Dendritic cell treated with granulocyte-macrophage colony-stimulating factor and Interleukin-4, amounts not matched to agents 40 ng/mL and 50 ng/mL, for 4 days (primary cell): ENCODE results near the gene NANS.
A peak's percentile ranks its signal among the peaks of the same experiment; 100 is the strongest.

ENCODE experiments used
- H3K27ac Mint-ChIP-seq: one replicate; pipeline ENCODE4 v1.8.0; 2022; ENCODE audit warnings: mild to moderate bottlenecking, mixed read lengths
- H3K27me3 Mint-ChIP-seq: one replicate; pipeline ENCODE4 v1.8.0; 2022; ENCODE audit warnings: mild to moderate bottlenecking, mixed read lengths
- H3K36me3 Mint-ChIP-seq: one replicate; pipeline ENCODE4 v1.8.0; 2022; ENCODE audit warnings: low read depth, mixed read lengths
- H3K4me1 Mint-ChIP-seq: one replicate; pipeline ENCODE4 v1.8.0; 2022; ENCODE audit warnings: low read depth, mixed read lengths
- H3K4me3 Mint-ChIP-seq: one replicate; pipeline ENCODE4 v1.8.0; 2022; ENCODE audit warnings: mild to moderate bottlenecking, moderate library complexity, mixed read lengths
- H3K9me3 Mint-ChIP-seq: one replicate; pipeline ENCODE4 v1.8.0; 2022; ENCODE audit warnings: mixed read lengths
- intact Hi-C: fragments of 100-400 bp; cut with micrococcal nuclease; formaldehyde crosslinking; loops from one replicate; pipeline ENCODE4 v1.15.0; 2022

Gene NANS

DNA sequence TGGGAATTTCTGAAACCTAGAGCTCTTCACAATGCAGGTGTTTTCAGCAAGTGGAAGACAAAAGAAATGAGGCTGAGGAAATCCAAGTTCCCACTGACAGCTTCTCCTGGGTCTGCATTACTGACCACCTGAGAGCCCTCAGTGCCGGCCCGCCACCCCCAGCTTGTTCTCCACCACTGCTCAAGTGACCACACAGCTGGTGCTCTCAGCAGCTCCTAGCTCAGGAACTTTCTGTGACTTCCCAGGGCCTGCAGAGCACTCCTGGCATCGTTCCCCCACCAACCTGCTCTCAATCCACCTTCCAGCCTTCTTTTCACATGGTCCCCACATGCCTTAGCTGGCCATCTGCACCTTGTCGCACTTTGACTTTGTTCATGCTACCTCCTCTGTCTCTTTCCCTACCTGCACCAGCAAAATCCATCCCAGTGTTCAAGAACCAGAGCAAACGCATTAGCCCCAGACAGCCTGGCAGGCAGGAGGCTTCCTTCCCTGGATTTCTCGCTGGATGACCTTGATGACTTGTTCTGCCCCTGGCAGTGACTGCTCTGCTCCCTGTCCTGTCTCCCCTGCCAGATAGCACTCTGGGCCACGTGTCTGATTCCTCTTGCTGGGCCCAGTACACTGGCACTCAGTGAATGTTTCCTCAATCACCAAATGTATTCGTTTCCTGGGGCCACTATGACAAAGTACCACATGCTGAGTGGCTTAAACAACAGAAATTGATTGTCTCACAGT lies 35.1 kb upstream of the NANS start:
- intact Hi-C loops: no loop called here
- no peaks in the 10 kb centered on the region for H3K9me3 Mint-ChIP-seq
- peaks cover 70% of the 10 kb centered on the region for H3K36me3 Mint-ChIP-seq
- H3K27ac Mint-ChIP-seq: no peak overlapping the region
- peaks cover 4% of the 10 kb centered on the region for H3K4me1 Mint-ChIP-seq
- H3K4me3 Mint-ChIP-seq: no peak overlapping the region
- no peaks in the 10 kb centered on the region for H3K27me3 Mint-ChIP-seq

- intact Hi-C loops: no loop called here
- H3K36me3 Mint-ChIP-seq: peaks cover 64% of the 10 kb centered on the region
- H3K9me3 Mint-ChIP-seq: no peaks in the 10 kb centered on the region
- no peak overlapping the region for H3K4me3 Mint-ChIP-seq
- H3K27ac Mint-ChIP-seq: no peak overlapping the region
- no peaks in the 10 kb centered on the region for H3K27me3 Mint-ChIP-seq
- peaks cover 4% of the 10 kb centered on the region for H3K4me1 Mint-ChIP-seq
These were observed 34.1 kb upstream of the NANS start for GRCh38 chr9:98022447-98022846.

GRCh38 chr9:98024702-98025101 lies 31.8 kb upstream of the NANS start:
- Mint-ChIP-seq H3K4me3 (no peak overlapping the region), H3K36me3 (peaks cover 41% of the 10 kb centered on the region), H3K27me3 (no peaks in the 10 kb centered on the region), H3K27ac (no peak overlapping the region), H3K9me3 (no peaks in the 10 kb centered on the region), H3K4me1 (peaks cover 4% of the 10 kb centered on the region)
- intact Hi-C loops: no loop called here

- Mint-ChIP-seq H3K4me1 (peaks cover 19% of the 10 kb centered on the region), H3K36me3 (peaks cover 7% of the 10 kb centered on the region), H3K4me3 (no peak overlapping the region), H3K27ac (no peak overlapping the region), H3K9me3 (no peaks in the 10 kb centered on the region), H3K27me3 (peaks cover 2% of the 10 kb centered on the region)
- intact Hi-C loops: no loop called here
These were observed 25.4 kb upstream of the NANS start for GRCh38 chr9:98031169-98031568.

DNA sequence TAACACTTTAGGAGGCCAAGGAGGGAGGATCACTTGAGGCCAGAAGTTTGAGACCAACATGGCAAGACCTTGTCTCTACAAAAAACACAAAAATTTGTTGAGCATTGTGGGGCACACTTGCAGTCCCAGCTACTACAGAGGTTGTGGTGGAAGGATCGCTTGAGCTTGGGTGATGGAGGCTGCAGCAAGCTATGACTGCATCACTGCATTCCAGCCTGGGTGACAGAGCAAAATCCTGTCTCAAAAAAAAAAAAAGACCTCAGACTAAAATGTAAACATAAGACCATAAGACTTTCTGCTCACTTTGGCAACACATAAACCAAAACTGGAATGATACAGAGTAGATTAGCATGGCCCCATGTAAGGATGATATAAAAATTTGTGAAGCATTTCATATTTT lies 24.6 kb upstream of the NANS start:
- H3K27ac Mint-ChIP-seq: no peak overlapping the region
- intact Hi-C loops: no loop called here
- H3K4me1 Mint-ChIP-seq: peaks cover 24% of the 10 kb centered on the region
- no peak overlapping the region for H3K4me3 Mint-ChIP-seq
- no peaks in the 10 kb centered on the region for H3K9me3 Mint-ChIP-seq
- no peaks in the 10 kb centered on the region for H3K36me3 Mint-ChIP-seq
- H3K27me3 Mint-ChIP-seq: peaks cover 2% of the 10 kb centered on the region

GRCh38 chr9:98034593-98035546 lies 21.7 kb upstream of the NANS start:
- Mint-ChIP-seq H3K36me3 (no peaks in the 10 kb centered on the region), H3K4me1 (peaks cover 47% of the 10 kb centered on the region), H3K9me3 (no peaks in the 10 kb centered on the region), H3K27me3 (peaks cover 2% of the 10 kb centered on the region), H3K4me3 (no peak overlapping the region), H3K27ac (peak overlapping the region; percentile 51)
- intact Hi-C loops: loop anchor here (5.0 kb wide), 1 partner anchor 113 kb away; the partner anchor contains the start of gene TRMO

DNA sequence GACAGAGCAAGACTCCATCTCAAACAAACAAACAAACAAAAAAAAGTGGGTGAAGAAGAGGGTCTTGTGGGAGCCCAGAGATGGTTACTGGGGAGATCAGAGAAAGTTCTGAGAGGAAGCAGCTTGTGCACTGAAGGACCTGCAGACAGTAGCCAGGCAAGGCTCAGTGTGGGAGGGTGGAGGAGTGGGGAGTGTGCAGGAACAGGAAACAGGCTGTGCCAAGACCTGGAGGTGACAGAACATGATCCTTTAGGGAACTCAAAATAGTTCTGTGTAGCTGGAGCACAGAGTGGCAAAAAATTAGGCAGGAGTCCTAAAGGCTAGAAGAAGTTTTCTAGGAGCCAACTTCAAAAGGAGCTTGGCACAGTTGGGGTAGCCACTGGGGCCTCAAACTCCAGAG lies 19.2 kb upstream of the NANS start:
- intact Hi-C loops: loop anchor here (5.0 kb wide), 1 partner anchor 115 kb away; the partner anchor contains the start of gene TRMO

GRCh38 chr9:98038958-98039357 lies 17.6 kb upstream of the NANS start:
- intact Hi-C loops: loop anchor here (5.0 kb wide), 1 partner anchor 117 kb away; the partner anchor contains the start of gene TRMO
- peak overlapping the region; percentile 21 for H3K27ac Mint-ChIP-seq
- H3K4me3 Mint-ChIP-seq: no peak overlapping the region
- H3K9me3 Mint-ChIP-seq: no peaks in the 10 kb centered on the region
- H3K27me3 Mint-ChIP-seq: peaks cover 2% of the 10 kb centered on the region
- no peaks in the 10 kb centered on the region for H3K36me3 Mint-ChIP-seq
- peaks cover 61% of the 10 kb centered on the region for H3K4me1 Mint-ChIP-seq

More for the DNA sequence above, 19.2 kb upstream of the NANS start:
- peak overlapping the region; percentile 69 for H3K27ac Mint-ChIP-seq
- H3K4me1 Mint-ChIP-seq: peaks cover 54% of the 10 kb centered on the region
- H3K36me3 Mint-ChIP-seq: no peaks in the 10 kb centered on the region
- H3K27me3 Mint-ChIP-seq: peaks cover 2% of the 10 kb centered on the region
- H3K4me3 Mint-ChIP-seq: no peak overlapping the region
- H3K9me3 Mint-ChIP-seq: no peaks in the 10 kb centered on the region

DNA sequence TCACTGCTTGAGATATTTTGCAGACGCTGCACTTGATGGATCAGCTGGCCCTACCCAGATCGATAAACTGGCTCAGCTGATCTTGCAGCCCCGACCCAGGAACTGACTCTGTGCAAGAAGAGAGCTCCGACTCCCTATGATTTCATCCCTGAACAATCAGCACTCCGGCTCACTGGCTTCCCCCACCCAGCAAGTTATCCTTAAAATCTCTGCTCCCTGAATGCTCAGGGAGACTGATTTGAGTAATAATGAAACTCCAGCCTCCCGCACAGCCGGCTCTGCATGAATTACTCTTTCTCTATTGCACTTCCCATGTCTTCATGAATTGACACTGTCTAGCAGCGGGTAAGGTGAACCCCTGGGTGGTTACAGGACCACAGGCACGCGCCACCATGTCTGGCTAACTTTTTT lies 16.9 kb upstream of the NANS start:
- no peaks in the 10 kb centered on the region for H3K27me3 Mint-ChIP-seq
- H3K27ac Mint-ChIP-seq: peak overlapping the region; percentile 12
- intact Hi-C loops: loop anchor here (5.0 kb wide), 1 partner anchor 117 kb away; the partner anchor contains the start of gene TRMO
- no peak overlapping the region for H3K4me3 Mint-ChIP-seq
- H3K4me1 Mint-ChIP-seq: peaks cover 58% of the 10 kb centered on the region
- H3K9me3 Mint-ChIP-seq: no peaks in the 10 kb centered on the region
- H3K36me3 Mint-ChIP-seq: no peaks in the 10 kb centered on the region

DNA sequence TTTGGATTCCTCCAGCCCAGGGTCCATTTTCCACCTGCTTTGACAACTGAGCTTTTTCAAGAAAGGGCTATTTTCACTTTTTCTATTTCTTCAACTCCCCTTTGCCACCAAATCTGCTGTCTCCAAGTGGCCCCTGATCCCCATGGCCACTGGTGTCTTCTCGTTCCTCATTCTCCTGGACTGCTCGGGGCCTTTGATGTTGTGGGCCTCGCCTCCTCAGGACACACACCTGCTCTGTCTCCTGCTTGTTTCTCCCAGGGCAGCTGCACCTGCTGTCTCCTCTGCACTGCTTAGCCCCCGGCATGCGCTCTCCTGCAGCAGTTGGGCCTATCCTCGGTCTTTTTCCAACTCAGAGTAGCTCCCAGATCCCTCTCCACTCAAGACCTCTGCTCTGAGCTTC lies 16.3 kb upstream of the NANS start:
- Mint-ChIP-seq H3K9me3 (no peaks in the 10 kb centered on the region), H3K27ac (peak overlapping the region; percentile 12), H3K27me3 (no peaks in the 10 kb centered on the region), H3K4me1 (peaks cover 58% of the 10 kb centered on the region), H3K4me3 (no peak overlapping the region), H3K36me3 (peaks cover 3% of the 10 kb centered on the region)
- intact Hi-C loops: no loop called here

- peaks cover 58% of the 10 kb centered on the region for H3K4me1 Mint-ChIP-seq
- peaks cover 5% of the 10 kb centered on the region for H3K36me3 Mint-ChIP-seq
- peak overlapping the region; percentile 92 for H3K27ac Mint-ChIP-seq
- intact Hi-C loops: no loop called here
- H3K27me3 Mint-ChIP-seq: no peaks in the 10 kb centered on the region
- H3K4me3 Mint-ChIP-seq: no peak overlapping the region
- H3K9me3 Mint-ChIP-seq: no peaks in the 10 kb centered on the region
These were observed 12.6 kb upstream of the NANS start for GRCh38 chr9:98043915-98044314.

DNA sequence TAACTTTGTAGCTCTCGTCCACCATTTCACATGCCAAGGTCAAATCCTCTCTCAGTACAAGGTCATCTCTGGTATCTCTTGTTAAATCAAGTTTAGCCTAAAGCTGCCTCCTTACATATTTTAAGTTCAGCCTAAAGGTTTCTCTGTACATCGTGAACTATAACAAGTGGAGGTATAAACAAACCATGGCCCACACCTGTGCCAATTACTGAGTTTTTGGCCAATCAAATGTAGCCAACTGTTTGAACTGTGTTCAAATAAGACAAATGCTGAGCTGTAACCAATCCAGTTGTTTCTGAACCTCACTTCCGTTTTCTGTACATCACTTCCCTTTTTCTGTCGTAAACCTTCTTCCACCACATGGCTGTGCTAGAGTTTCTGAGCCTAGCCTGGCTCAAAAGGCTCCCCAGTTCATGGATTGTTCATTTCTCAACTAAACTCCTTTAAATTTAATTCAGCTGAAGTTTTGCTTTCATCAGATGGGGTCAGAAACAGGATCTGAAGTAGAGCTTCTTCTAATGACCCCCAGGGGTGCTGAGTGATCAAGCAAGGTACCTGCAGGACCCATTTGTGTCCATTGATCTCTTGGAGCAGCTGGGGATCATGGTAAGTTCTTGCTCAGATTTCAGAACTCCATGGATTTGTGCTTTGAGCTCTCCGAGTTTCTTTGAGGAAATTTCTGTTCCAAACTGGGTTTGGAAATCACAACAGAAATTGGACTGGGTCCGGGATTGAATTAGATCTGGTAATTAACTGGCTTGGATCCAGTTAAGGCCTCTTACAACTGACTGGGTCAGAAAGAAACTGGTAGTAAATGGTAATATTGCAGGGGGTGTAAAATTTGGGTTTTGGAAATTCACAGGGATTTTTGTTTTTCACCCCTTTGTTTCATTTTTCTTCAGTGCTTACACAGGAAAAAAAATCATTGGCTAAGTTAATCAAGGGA lies 11.0 kb upstream of the NANS start:
- Mint-ChIP-seq H3K9me3 (no peaks in the 10 kb centered on the region), H3K4me3 (peak overlapping the region; percentile 67), H3K36me3 (peaks cover 5% of the 10 kb centered on the region), H3K27me3 (no peaks in the 10 kb centered on the region), H3K4me1 (peaks cover 47% of the 10 kb centered on the region), H3K27ac (peak overlapping the region; percentile 92)
- intact Hi-C loops: no loop called here

DNA sequence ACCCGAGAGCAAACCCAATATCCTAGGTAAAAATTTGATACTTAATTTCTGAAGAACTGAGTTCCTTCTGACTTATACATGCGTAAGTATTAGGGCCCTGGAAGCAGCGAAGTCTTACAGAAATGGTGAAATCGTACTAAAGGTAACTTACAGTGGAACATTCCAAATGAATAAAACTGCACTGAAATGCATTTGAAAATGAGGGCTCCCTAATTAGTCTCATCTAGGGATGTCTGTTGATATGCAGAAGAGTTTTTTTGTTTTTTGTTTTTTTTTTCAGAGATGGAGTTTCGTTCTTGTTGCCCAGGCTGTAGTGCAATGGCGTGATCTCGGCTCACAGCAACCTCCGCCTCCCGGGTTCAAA lies 10.4 kb upstream of the NANS start:
- H3K9me3 Mint-ChIP-seq: no peaks in the 10 kb centered on the region
- H3K27me3 Mint-ChIP-seq: no peaks in the 10 kb centered on the region
- H3K27ac Mint-ChIP-seq: peak overlapping the region; percentile 92
- peaks cover 47% of the 10 kb centered on the region for H3K4me1 Mint-ChIP-seq
- H3K4me3 Mint-ChIP-seq: peak overlapping the region; percentile 67
- H3K36me3 Mint-ChIP-seq: peaks cover 5% of the 10 kb centered on the region
- intact Hi-C loops: no loop called here
